HG03196 (cell line): ENCODE measurements around the gene APOL3.
"Not testable (repeated sequence)": the region's sequence is repeated elsewhere in the genome, so short reads cannot be mapped to it uniquely, and the experiment has no call there.

Source experiments
- ATAC-seq: cut with Tn5 transposase; IDR thresholded peaks from one replicate; pipeline ENCODE4 v1.9.1; 2021; ENCODE audit not compliant: unreplicated experiment

The APOL3 gene

DNA sequence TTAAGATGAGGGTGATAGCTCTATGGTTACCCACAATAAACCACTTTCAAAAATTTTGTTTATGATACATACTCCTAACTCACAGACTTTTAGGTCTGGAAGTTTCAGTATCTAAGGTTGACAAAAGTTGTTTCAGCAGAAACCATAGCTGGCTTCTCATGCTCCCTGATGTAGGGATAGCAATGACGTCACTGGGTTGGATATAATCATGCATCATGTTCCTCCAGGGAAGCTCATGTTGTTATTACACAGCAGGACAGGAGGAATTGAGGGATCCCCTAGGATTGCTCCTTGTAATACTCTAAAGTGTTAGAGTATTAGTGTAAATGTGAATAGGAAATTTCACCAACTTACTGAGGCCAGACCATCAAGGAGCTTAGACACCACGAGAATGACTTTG is 23.6 kb downstream of the APOL3 start:
- no peak for ATAC-seq

DNA sequence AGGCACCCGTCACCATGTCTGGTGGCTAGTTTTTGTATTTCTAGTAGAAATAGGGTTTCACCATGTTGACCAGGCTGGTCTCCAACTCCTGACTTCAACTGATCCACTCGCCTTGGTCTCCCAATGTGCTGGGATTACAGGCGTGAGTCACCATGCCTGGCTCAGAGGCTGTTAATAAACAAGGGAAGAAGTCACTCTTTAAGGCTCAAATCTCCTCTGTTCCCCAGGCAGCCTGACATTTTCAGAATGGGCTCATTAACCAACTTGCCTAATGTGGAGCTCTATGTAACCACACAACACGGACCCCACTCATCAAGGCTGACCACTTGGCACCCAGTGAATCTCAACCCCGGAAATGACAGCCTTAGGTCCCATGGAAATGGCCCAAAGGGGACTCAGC is 24.1 kb downstream of the APOL3 start:
- no peak for ATAC-seq

DNA sequence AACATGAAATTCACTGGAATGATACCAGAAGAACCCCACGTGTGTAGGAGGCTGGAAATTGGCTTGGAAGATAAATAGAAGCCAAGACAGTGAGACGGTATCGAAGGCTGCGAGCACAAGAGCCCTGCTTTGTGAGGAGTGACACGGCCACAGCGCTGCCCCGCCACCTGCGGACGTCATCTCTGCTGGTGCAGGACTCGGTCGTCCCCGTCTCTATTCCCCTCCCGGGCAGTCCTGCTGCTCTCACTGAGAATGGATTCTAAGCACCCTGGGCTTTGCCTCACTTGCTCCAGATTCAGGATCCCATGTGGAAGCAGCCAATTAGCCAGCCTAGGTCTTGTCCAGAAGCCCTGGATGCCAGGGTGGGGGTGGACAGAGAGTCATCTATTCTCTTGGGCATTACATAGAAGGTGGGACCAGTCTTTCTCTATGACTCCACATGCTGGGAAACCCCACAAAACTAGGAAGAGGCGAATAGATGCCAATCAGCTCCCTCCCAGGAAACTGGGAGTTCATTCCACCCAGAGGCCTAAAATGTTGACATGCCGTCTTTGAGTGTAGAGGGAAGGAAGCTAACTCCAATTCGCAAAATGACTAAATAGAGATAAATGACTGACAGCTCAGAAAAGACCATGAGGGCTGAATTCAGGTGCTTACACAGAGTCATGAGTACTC is 25.1 kb downstream of the APOL3 start:
- ATAC-seq: no peak

DNA sequence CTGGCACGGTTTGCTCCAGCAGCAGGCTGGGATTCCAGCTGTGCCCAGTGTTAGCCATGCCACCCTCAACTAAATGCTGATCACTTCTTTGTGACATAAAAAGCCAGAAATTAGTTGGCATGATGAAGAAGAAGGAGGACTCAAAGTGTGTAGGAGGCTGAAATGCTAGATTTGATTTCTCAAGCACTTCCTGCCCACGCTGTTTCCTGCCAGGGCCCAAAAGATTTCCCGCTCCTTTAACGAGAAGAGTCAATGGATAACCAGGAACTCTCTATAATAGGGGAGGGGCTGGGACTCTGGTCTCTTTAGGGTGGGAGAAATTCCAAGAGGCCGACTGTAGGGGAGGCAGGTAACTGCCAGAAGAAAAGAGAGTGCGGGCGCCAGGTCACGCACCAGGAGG is 26.4 kb downstream of the APOL3 start:
- no peak for ATAC-seq

DNA sequence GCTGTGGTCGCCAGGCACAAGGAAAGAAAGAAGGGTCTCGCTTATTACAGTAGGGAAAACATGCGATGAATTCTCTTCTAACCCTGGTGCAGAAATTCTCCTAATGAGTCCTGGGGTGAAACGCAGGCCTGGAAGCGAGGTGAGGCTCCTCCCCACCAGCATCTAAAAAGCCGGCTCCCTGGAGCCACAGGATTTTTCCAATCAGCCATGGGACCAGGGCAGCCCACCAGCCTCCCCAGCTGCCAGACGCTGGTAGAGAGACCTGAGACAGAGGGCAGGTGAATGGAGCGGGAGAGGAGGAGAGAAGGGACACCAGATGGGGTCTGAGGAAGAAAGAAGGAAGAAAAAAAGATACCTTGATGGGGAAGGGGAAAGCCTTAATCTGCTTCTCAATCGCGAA is 28.6 kb downstream of the APOL3 start:
- ATAC-seq: no peak

DNA sequence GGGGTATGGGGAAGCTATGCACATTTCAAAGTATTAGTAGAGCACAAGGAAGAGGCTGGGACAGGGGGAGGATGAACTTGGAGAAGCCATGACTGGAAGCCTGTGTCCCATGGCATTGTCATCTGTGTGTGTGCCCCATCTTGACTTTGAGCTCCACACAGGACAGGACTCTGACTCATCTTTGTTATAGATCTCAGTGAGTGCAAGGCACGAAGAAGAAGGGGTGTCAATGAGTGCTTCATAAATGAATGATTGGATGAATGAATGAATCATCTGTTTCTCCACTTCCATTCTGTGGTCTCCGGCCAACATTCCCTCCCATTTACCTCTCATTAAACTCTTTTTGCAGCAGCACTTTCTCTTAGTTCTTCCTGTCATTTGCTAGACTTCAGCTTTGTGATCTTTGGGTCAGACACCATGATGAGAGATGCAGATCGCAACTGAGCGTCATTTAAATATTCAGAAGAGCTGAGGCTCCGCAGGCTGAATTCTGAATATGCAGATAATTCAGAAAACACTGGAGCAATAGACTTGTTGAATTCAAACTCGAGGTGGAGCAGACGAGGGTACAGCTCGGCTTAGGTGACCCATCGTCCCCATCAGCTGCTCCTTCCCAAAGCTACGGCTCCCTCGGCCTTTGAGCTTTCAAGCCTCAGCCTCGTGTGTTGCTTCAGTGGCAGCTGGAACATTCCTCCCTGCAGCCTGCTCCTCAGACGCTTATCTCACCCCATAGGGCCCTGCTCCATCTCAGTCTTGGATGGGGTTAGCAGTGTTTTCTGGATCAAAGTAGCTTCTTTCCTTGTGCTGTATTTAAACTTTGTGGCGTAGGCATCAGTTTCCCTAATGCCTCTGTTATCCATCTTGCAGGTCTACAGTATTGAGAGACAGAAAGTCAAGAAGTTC is 30.8 kb downstream of the APOL3 start:
- ATAC-seq: no peak

DNA sequence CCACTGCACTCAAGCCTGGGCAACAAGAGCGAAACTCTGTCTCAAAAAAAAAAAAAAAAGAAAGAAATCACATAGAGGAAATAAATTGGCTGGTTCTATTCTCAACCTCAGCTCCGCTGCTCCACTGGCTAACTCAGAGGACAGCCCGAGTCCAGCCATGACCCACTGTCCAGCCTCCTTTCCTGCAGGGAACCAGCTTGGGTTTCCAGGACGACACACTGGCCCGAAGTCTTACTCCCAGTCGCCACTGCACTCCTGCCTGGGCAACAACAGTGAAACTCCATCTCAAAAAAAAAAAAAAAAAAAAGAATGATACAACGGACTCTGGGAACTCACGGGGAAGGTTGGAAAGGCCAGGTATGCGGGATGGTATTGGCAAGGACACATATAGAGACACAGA is 31.5 kb downstream of the APOL3 start:
- ATAC-seq: no peak

DNA sequence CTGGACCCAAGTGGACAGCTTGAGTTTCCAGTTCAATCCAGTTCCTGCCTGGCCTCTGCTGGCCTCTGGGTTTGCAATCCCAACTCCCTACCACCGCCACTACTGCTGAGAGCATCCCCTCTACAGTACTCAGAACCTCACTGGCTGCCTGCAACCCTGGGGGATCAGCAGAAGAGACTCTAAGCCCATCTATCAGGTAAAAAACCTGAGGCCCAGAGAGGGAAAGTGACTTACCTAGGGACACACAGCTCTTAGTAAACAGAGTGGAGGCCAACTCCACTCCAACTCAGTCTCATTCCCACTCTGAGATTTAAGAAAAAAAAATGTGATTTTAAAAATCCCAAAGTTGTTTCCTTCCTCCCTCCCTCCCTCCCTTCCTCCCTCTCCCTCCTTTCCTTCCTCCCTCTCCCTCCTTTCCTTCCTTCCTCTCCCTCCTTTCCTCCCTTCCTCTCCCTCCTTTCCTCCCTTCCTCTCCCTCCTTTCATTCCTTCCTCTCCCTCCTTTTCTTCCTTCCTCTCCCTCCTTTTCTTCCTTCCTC is 34.5 kb downstream of the APOL3 start:
- no peak for ATAC-seq

DNA sequence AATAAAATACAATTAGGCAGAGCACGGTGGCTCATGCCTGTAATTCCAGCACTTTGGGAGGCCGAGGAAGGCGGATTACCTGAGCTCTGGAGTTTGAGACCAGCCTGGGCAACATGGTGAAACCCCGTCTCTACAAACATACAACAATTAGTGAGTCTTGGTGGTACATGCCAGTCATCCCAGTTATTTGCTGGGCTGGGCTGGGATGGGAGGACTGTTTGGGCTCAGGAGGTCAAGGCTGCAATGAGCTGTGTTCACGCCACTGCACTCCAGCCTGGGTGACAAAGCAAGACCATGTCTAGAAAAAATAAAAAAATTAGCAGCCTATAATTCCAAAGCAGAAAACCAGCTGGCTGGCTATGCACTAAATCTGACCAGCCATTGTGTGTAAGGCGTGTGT is 35.1 kb downstream of the APOL3 start:
- ATAC-seq: no peak

DNA sequence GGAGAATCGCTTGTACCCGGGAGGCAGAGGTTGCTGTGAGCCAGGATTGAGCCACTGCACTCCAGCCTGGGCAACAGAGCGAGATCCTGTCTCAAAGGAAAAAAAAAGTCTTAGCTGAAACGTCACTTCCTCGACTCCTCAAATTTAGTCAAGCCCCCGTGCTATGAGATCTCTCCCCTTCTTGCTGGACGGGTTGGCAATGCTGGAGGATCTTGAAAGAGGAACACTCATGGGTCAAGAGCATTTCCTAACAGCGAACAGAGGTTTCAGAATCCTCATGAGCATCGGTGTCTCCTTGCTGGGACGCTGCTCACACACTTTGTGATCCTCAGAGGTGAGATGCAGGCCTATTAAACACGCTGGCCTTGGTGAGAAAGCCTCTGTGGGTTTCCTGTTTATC is 35.9 kb downstream of the APOL3 start:
- ATAC-seq: no peak

DNA sequence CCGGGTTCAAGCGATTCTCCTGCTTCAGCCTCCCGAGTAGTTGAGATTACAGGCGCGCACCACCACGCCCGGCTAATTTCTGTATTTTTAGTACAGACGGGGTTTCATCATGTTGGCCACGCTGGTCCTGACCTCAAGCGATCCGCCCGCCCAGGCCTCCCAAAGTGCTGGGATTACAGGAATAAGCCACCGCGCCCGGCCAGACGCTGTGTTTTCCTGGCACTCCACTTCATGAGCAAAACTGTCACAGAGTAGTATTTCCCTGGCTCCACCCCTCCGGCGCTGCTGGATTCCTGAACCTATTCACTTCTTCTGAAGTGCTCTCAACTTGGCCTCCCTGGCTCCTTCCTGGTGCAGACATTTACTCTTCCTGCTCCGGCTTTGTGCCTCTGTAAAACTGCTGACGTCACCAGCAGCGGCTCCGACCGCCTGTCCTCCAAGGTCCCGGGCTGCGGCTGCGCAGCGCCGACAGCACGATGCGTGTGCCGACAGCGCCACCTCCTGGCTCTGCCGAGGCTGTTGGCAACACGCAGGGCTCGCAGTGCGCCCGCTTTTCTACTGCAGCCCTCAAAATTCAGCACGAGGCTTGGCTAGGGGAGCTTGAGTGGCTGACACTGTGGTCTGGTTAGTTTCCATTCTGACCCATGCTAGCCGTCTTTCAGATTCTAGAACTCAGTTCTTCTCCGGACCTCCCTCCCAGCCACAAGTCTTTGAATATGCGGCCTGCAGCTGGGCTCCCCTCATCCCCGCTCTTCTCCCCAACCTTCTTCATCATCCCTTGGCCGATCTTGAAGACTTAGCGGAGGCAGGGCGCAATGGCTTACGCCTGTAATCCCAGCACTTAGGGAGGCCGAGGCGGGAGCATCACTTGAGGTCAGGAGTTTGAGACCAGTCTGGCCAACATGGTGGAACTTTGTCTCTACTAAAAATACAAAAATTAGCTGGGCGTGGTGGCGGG is 36.6 kb downstream of the APOL3 start:
- peak; percentile 88 for ATAC-seq

DNA sequence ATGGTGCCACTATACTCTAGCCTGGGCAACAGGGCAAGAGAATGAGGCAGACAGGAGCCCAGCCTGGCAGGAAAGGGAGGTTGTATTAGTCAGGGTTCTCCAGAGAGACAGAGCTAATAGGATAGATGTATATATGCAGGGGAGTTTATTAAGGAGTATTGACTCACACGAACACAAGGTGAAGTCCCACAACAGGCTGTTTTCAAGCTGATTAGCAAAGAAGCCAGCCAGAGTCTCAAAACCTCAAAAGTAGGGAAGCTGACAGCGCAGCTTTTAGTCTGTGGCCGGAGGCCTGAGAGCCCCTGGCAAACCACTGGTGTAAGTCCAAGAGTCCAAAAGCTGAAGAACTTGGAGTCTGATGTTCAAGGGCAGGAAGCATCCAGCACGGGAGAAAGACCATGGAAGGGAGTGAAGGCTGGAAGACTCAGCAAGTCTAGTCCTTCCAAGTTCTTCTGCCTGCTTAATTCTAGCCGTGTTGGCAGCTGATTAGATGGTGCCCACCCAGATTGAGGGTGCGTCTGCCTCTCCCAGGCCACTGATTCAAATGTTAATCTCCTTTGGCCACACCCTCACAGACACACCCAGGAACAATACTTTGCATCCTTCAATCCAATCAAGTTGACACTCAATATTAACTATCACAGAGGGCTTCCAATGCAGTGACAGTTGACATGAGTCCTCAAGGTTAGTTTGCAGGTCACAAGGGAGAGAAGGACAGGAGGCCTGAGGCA is 39.8 kb downstream of the APOL3 start:
- ATAC-seq: not testable (repeated sequence)

DNA sequence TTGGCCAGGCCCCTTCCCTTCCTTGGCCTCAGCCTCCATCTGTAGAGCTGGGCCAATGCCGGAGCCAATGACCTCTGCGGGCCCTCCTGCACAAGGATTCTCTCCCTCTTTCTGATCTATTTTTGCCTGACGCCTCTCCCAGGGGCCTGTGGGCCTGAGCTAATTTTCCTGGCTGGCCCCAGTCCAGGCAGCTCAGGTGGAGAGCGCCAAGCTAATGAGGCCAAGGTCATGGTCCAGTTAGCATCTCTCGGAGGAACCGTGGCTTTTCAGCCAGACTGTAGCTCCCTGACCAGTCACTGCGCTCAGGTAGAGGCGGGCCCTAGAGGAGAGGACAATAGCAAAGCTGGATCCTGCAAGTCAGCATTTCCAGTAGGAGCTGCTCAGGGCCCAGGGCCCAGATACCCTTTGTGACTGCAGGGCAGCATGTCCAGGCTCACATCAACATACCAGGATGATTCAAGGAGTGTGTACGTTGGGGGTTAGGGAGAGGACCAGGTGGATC is 43.5 kb downstream of the APOL3 start:
- ATAC-seq: no peak

DNA sequence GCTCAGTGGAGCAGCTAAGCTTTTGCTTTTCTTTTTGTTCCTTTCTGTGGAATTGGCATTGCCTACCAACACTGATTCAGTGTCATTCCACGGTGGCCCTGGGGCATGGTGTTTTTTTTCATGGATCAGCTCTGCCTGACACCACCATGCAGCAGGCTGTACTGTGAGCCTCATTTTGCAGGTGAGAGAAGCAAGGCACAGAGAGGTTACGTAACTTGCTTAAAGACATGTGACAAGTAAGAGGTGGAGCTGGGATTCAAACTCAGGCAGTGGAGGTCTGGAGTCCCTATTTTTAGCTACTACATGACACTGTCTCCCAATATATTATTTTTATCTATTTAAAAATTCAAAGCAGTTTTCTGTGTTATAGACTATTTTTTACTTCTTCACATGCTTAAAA is 44.4 kb downstream of the APOL3 start:
- ATAC-seq: no peak

DNA sequence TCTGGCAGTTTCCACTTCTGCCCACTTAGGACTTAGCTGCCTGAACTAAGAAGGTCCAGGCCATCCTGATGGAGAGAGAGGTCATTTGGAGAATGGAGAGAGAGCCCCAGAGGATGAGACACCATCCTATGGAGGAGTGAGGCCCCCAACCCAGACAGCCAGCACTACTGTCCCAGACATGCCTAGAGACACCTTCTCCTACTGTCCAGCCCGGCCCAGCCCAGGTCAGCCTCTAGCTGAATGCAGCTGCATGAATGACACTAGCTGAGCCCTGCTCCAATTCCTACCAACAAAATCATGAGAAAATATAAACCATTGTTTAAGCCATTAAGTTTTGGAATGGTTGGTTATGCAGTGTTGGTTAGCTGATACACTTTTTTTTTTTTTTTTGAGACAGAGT is 47.4 kb downstream of the APOL3 start:
- no peak for ATAC-seq

DNA sequence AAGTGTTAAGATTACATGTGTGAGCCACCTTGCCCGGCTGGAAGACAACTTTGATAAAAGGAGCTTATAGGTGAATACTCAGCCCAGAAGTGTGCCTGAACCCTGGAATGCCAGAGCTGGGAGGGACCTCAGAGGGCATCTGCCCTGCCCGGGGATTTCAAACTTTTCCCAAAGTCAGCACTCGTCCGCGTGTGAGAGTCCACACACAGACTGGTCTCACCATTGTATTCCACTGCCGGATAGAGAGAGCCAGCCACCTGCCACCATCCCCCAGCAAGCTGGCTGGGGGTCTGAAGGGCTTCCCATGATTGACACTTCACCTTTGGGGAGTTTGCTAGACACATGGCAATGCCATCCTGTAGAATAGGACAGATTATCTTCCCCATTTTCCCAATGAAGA is 49.2 kb downstream of the APOL3 start:
- no peak for ATAC-seq

DNA sequence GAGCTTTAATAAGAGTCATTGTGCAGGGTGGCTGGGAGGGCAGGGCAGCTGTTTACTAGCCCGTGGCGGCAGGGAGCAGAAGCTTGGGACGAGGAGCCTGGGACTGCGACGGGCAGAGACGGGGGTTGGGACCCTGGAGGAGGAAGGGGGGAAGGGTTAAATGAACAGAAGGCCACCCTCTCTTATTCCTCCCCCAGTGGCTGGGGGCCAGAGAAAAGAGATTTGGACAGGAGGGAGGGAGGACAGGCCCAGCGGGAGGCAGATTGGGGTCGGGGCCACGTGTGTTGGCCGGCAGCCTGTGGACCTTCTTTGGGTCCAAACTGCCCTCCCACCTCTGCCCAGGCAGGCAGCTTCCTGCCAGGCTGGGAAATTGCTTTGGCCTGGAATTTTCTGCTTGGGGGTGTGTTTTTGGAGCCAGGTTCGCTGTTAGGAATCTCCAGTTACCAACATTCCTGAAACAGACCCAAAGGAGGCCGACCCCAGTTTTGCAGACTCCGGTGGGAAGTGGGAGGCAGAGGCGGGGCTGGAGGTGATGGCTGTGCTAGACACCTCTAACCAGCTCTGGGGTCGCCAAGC is 50.2 kb downstream of the APOL3 start:
- ATAC-seq: no peak

DNA sequence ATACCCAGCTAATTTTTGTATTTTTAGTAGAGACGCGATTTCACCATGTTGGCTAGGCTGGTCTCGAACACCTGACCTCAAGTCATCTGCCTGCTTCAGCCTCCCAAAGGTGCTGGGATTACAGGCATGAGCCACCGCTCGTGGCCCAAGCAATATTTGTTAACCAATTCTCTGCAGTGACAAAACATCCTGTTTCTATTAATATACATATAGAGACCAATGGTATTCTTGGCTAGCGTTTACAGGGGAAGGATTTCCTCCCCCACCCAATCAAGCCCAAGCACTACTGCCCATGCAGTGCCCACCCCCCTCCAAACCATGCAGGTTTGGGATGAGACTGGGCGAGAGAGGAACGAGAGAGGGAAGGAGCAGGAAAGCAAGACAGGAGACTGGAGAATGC is 53.1 kb downstream of the APOL3 start:
- no peak for ATAC-seq

DNA sequence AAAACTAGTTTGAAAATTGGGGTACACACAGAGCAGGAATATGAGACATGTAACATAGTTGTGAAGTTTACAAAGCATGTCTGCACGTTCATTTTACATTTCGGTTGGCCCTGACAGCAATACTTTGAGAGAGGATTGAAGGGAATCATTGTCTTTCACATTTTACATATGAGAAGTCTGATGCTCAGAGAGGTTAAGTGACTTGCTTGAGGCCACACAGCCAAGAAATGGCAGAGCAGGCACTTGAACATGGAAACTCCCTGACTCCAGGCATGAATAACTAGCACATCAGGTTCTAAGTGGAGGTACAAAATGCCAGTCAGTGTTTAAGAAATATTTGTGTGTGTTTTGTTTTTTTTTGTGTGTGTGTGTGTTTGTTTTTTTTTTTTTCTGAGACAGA is 53.6 kb downstream of the APOL3 start:
- no peak for ATAC-seq

DNA sequence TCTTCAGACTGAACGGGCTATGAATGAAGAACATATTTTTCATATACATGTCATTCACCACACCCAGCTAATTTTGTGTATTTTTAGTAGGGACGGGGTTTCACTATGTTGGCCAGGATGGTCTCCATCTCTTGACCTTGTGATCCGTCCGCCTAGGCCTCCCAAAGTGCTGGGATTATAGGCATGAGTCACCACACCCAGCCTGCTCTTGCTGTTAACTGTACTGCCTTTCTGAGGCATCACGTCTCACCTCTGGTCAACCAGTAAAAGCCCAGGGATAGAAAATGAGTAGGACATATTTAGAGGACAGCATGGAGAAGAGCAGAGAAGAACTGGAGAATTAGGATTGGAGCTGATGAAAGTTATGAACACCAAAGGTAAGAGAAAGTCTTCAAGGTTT is 55.6 kb downstream of the APOL3 start:
- ATAC-seq: no peak
